SU-DHL-6 (cell line): Measurements from ENCODE around the gene EME1.

Experiments used
- H2AFZ ChIP-seq: fragments of 200-600 bp; sonication (generic); 2 replicates; pipeline ENCODE4 v1.6.1; 2014; ENCODE audit warnings: low read depth, mild to moderate bottlenecking, moderate library complexity, mixed read lengths, antibody characterized with exemption, low read length; ENCODE audit not compliant: severe bottlenecking
- H3F3A ChIP-seq: fragments of 200-600 bp; shearing (Covaris generic); 2 replicates; pipeline ENCODE4 v1.6.0; 2016; ENCODE audit warnings: antibody characterized with exemption, mild to moderate bottlenecking; ENCODE audit not compliant: insufficient read depth
- H3K27ac ChIP-seq: fragments of 200-600 bp; sonication (generic); 2 replicates; pipeline ENCODE4 v1.5.1; 2016; ENCODE audit warnings: low read depth, mild to moderate bottlenecking, low read length, moderate library complexity, mixed read lengths
- H3K27me3 ChIP-seq: fragments of 200-600 bp; sonication (generic), shearing (Covaris generic); 2 replicates; pipeline ENCODE4 v1.6.0; 2014; ENCODE audit warnings: mild to moderate bottlenecking, low read length
- H3K36me3 ChIP-seq: fragments of 200-600 bp; sonication (generic); 2 replicates; pipeline ENCODE4 v1.6.1; 2014; ENCODE audit warnings: mild to moderate bottlenecking, low read length, mixed read lengths
- H3K4me2 ChIP-seq: fragments of 300-600, 200-600 bp; shearing (Covaris generic), sonication (generic); 2 replicates; pipeline ENCODE4 v1.6.0; 2014; ENCODE audit warnings: low read length, low read depth, mild to moderate bottlenecking; ENCODE audit not compliant: poor library complexity, severe bottlenecking
- H3K4me3 ChIP-seq: fragments of 200-600 bp; sonication (generic); 2 replicates; pipeline ENCODE4 v1.5.1; 2014; ENCODE audit warnings: antibody characterized with exemption, low read length, mild to moderate bottlenecking, mixed read lengths; ENCODE audit not compliant: insufficient read depth, poor library complexity, severe bottlenecking
- H3K79me2 ChIP-seq: fragments of 200-600 bp; sonication (generic); 2 replicates; pipeline ENCODE4 v1.6.1; 2014; ENCODE audit warnings: mild to moderate bottlenecking, low read length, moderate library complexity; ENCODE audit not compliant: insufficient read depth
- H3K9ac ChIP-seq: fragments of 200-600 bp; sonication (generic); 2 replicates; pipeline ENCODE4 v1.7.0; 2014; ENCODE audit warnings: mild to moderate bottlenecking, low read length
- H3K9me2 ChIP-seq: fragments of 200-600 bp; sonication (generic); replicated peaks from 2 replicates; pipeline ENCODE4 v1.6.1; 2014; ENCODE audit warnings: low read length; ENCODE audit not compliant: insufficient read depth
- H3K9me3 ChIP-seq: fragments of 200-600 bp; sonication (generic); 2 replicates; pipeline ENCODE4 v1.6.1; 2014; ENCODE audit warnings: low read length, mixed read lengths; ENCODE audit not compliant: insufficient read depth
- H4K20me1 ChIP-seq: fragments of 200-600 bp; sonication (generic); 2 replicates; pipeline ENCODE4 v1.6.1; 2014; ENCODE audit warnings: low read depth, mild to moderate bottlenecking, antibody characterized with exemption, low read length, moderate library complexity, mixed read lengths
- EZH2phosphoT487 ChIP-seq: fragments of 200-600 bp; sonication (generic), shearing (Covaris generic); conservative IDR thresholded peaks from 2 replicates; pipeline ENCODE4 v1.6.1; 2018; ENCODE audit warnings: mild to moderate bottlenecking, antibody characterized with exemption, low read length, moderate library complexity, mixed read lengths
- TF ChIP-seq, protein P1 (sequence below): fragments of 200-600 bp; sonication (generic); IDR thresholded peaks from one replicate; pipeline ENCODE4 v1.5.1; 2017; ENCODE audit warnings: antibody characterized with exemption, mild to moderate bottlenecking, low read length, moderate library complexity; ENCODE audit not compliant: insufficient read depth, poor library complexity, severe bottlenecking

The EME1 gene

DNA sequence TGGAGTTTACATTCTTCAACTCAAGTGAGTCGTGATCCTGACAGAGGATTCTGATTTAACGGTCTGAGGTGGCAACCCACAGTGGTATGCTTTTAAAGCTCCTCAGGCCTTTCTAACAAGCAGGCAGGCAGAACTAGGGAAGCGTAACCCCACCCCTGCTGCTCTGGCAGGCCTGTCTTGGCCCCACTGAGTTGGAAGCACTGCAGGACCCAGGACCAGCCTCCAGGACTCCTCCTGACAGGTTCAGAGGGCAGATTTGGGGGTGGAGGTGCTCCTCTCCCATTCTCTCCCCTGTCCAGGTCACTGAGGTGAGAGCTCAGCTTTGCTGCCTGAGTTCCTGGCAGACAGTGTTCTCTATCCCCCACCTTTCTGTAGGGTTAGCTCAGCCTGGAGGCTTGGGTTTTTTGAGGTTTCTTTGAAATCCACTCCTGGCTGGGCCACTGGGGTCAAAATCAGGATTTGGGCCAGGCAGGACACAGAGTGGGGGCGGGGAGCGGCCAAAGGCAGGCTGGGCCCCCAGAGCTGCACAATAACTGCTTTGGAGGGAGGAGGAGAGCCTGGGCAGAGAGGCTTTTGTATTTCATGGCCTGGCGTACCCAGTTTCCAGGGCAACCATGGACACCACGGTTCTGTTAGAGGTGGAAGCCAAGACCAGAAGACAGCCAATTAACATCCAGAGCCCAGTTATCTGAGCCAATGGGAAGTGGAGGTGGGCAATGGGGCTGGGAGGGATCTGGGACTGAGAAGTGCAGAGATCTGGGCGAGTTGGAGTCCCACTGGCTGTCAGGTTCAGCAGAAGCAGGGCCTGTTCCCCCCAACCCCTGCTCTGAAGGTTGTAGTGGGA, 9.6 kb upstream of the EME1 start:
- H3K36me3 ChIP-seq: peaks cover 2% of the 10 kb centered on the region
- H3K9me3 ChIP-seq: no peaks in the 10 kb centered on the region
- no peak overlapping the region for H3K9ac ChIP-seq
- no peak overlapping the region for H2AFZ ChIP-seq
- no peaks in the 10 kb centered on the region for H4K20me1 ChIP-seq
- H3K4me2 ChIP-seq: no peak overlapping the region
- no peaks in the 10 kb centered on the region for H3K79me2 ChIP-seq
- H3K27me3 ChIP-seq: no peaks in the 10 kb centered on the region
- H3K4me3 ChIP-seq: no peak overlapping the region
- no peak overlapping the region for H3K27ac ChIP-seq
- H3K9me2 ChIP-seq: no peaks in the 10 kb centered on the region
- TF ChIP-seq, protein P1, sequence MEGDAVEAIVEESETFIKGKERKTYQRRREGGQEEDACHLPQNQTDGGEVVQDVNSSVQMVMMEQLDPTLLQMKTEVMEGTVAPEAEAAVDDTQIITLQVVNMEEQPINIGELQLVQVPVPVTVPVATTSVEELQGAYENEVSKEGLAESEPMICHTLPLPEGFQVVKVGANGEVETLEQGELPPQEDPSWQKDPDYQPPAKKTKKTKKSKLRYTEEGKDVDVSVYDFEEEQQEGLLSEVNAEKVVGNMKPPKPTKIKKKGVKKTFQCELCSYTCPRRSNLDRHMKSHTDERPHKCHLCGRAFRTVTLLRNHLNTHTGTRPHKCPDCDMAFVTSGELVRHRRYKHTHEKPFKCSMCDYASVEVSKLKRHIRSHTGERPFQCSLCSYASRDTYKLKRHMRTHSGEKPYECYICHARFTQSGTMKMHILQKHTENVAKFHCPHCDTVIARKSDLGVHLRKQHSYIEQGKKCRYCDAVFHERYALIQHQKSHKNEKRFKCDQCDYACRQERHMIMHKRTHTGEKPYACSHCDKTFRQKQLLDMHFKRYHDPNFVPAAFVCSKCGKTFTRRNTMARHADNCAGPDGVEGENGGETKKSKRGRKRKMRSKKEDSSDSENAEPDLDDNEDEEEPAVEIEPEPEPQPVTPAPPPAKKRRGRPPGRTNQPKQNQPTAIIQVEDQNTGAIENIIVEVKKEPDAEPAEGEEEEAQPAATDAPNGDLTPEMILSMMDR: no peak
- H3F3A ChIP-seq: 0 out of 2 replicates have a peak, but pooled peaks cover 6% of the 10 kb centered on the region

DNA sequence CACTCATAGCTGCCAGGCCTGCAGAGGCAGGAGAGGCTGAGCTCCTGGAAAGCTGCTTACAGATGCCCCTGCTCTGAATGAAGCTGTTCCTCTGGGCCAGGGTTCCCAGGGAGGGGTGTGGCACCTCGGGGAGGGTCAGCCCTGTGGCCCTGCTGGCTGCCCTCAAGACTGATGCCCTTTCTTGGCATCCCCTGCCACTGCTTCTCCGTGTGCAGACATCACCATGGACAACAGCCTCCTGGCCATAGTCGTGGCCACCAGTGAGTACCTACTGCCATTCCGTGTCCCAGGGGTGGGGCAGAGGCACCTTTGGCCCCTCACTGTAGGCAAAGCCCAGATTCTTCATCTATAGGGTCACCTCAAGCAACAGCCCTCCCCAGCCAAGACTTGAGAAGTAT, 9.0 kb upstream of the EME1 start:
- H3K36me3 ChIP-seq: peaks cover 8% of the 10 kb centered on the region
- H3K4me2 ChIP-seq: no peak overlapping the region

DNA sequence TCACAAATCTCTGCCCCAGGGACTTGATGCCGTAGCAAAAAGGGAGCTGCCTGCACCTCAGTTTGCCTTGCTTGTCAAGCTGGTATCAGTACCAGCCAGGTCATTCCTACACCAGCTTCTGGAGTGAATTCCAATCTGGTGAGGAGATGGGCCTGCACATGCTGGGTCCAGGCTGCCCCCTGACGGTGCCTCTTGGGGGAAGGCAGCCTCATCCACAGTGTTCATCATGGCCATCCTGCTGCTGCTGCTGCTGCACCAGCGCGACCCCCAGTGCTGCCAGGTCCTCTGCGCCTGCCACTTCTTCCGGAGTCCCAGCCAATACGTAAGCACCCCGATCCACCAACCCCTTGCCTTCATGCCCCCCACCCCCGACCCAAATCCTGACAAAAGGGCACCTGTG, 8.3 kb upstream of the EME1 start:
- H4K20me1 ChIP-seq: no peaks in the 10 kb centered on the region
- no peak overlapping the region for H2AFZ ChIP-seq
- 0 out of 2 replicates have a peak, but pooled peaks cover 6% of the 10 kb centered on the region for H3F3A ChIP-seq
- TF ChIP-seq, protein P1: no peak
- no peak for TF ChIP-seq EZH2phosphoT487
- no peaks in the 10 kb centered on the region for H3K9me3 ChIP-seq
- H3K4me2 ChIP-seq: no peak overlapping the region
- H3K27me3 ChIP-seq: no peaks in the 10 kb centered on the region
- no peak overlapping the region for H3K9ac ChIP-seq
- H3K27ac ChIP-seq: no peak overlapping the region
- H3K79me2 ChIP-seq: 0 out of 2 replicates have a peak, but pooled peaks cover 2% of the 10 kb centered on the region
- H3K36me3 ChIP-seq: peaks cover 13% of the 10 kb centered on the region
- H3K9me2 ChIP-seq: no peaks in the 10 kb centered on the region
- no peak overlapping the region for H3K4me3 ChIP-seq

More for the DNA sequence above, 9.0 kb upstream of the EME1 start:
- Histone ChIP-seq H3F3A (0 out of 2 replicates have a peak, but pooled peaks cover 6% of the 10 kb centered on the region), H3K9me2 (no peaks in the 10 kb centered on the region), H4K20me1 (no peaks in the 10 kb centered on the region), H3K9me3 (no peaks in the 10 kb centered on the region), H2AFZ (no peak overlapping the region), H3K9ac (no peak overlapping the region), H3K27ac (no peak overlapping the region), H3K4me3 (no peak overlapping the region), H3K27me3 (no peaks in the 10 kb centered on the region), H3K79me2 (no peaks in the 10 kb centered on the region)
- TF ChIP-seq, protein P1: no peak
- no peak for TF ChIP-seq EZH2phosphoT487
